Activated naive CD4-positive, alpha-beta T cell treated with anti-CD3 and anti-CD28 coated beads, Interleukin-2, amount 50 U/mL, for 24 hours (primary cell): ENCODE data around the gene WFS1.

Experiments
- H3K27ac Mint-ChIP-seq: one replicate; pipeline ENCODE4 v1.8.0; 2021; ENCODE audit warnings: mild to moderate bottlenecking, mixed read lengths
- H3K27me3 Mint-ChIP-seq: one replicate; pipeline ENCODE4 v1.8.0; 2021; ENCODE audit warnings: mixed read lengths
- H3K36me3 Mint-ChIP-seq: one replicate; pipeline ENCODE4 v1.8.0; 2021; ENCODE audit warnings: mixed read lengths
- H3K4me1 Mint-ChIP-seq: one replicate; pipeline ENCODE4 v1.8.0; 2021; ENCODE audit warnings: mixed read lengths
- H3K4me3 Mint-ChIP-seq: one replicate; pipeline ENCODE4 v1.8.0; 2021; ENCODE audit warnings: mild to moderate bottlenecking, mixed read lengths
- H3K9me3 Mint-ChIP-seq: one replicate; pipeline ENCODE4 v1.8.0; 2021; ENCODE audit warnings: mixed read lengths

WFS1 gene

GRCh38 chr4:6231663-6232165 is 37.9 kb upstream of the WFS1 start:
- Mint-ChIP-seq H3K27ac (no peak overlapping the region), H3K4me1 (no peaks in the 10 kb centered on the region), H3K27me3 (no peaks in the 10 kb centered on the region), H3K36me3 (no peaks in the 10 kb centered on the region), H3K9me3 (no peaks in the 10 kb centered on the region), H3K4me3 (no peak overlapping the region)

GRCh38 chr4:6232836-6233785 is 36.5 kb upstream of the WFS1 start:
- Mint-ChIP-seq H3K27me3 (no peaks in the 10 kb centered on the region), H3K9me3 (no peaks in the 10 kb centered on the region), H3K36me3 (no peaks in the 10 kb centered on the region), H3K27ac (no peak overlapping the region), H3K4me3 (no peak overlapping the region), H3K4me1 (no peaks in the 10 kb centered on the region)

- Mint-ChIP-seq H3K4me1 (no peaks in the 10 kb centered on the region), H3K9me3 (no peaks in the 10 kb centered on the region), H3K27me3 (no peaks in the 10 kb centered on the region), H3K27ac (no peak overlapping the region), H3K36me3 (no peaks in the 10 kb centered on the region), H3K4me3 (no peak overlapping the region)
These were observed 35.7 kb upstream of the WFS1 start for GRCh38 chr4:6233929-6234328.

GRCh38 chr4:6235012-6235411 is 34.6 kb upstream of the WFS1 start:
- Mint-ChIP-seq H3K27me3 (no peaks in the 10 kb centered on the region), H3K36me3 (no peaks in the 10 kb centered on the region), H3K4me1 (no peaks in the 10 kb centered on the region), H3K4me3 (no peak overlapping the region), H3K27ac (no peak overlapping the region), H3K9me3 (no peaks in the 10 kb centered on the region)

GRCh38 chr4:6235901-6236640 is 33.6 kb upstream of the WFS1 start:
- Mint-ChIP-seq H3K9me3 (no peaks in the 10 kb centered on the region), H3K27ac (no peak overlapping the region), H3K36me3 (no peaks in the 10 kb centered on the region), H3K27me3 (no peaks in the 10 kb centered on the region), H3K4me1 (no peaks in the 10 kb centered on the region), H3K4me3 (no peak overlapping the region)

- no peaks in the 10 kb centered on the region for H3K4me1 Mint-ChIP-seq
- H3K36me3 Mint-ChIP-seq, result no peaks in the 10 kb centered on the region
- peaks cover 2% of the 10 kb centered on the region for H3K27me3 Mint-ChIP-seq
- no peak overlapping the region for H3K4me3 Mint-ChIP-seq
- H3K27ac Mint-ChIP-seq, result no peak overlapping the region
- no peaks in the 10 kb centered on the region for H3K9me3 Mint-ChIP-seq
These were observed 32.7 kb upstream of the WFS1 start for GRCh38 chr4:6236816-6237390.

GRCh38 chr4:6239486-6239885 is 30.2 kb upstream of the WFS1 start:
- H3K27me3 Mint-ChIP-seq, result peaks cover 10% of the 10 kb centered on the region
- H3K4me3 Mint-ChIP-seq, result no peak overlapping the region
- H3K36me3 Mint-ChIP-seq, result no peaks in the 10 kb centered on the region
- no peak overlapping the region for H3K27ac Mint-ChIP-seq
- H3K4me1 Mint-ChIP-seq, result no peaks in the 10 kb centered on the region
- H3K9me3 Mint-ChIP-seq, result no peaks in the 10 kb centered on the region

GRCh38 chr4:6239968-6240367 is 29.7 kb upstream of the WFS1 start:
- H3K27ac Mint-ChIP-seq, result no peak overlapping the region
- H3K4me3 Mint-ChIP-seq, result no peak overlapping the region
- H3K4me1 Mint-ChIP-seq, result no peaks in the 10 kb centered on the region
- no peaks in the 10 kb centered on the region for H3K36me3 Mint-ChIP-seq
- H3K9me3 Mint-ChIP-seq, result no peaks in the 10 kb centered on the region
- peaks cover 15% of the 10 kb centered on the region for H3K27me3 Mint-ChIP-seq

GRCh38 chr4:6241062-6241845 is 28.4 kb upstream of the WFS1 start:
- Mint-ChIP-seq H3K9me3 (no peaks in the 10 kb centered on the region), H3K27me3 (peaks cover 19% of the 10 kb centered on the region)

GRCh38 chr4:6242271-6243029 is 27.2 kb upstream of the WFS1 start:
- no peaks in the 10 kb centered on the region for H3K36me3 Mint-ChIP-seq
- H3K9me3 Mint-ChIP-seq, result no peaks in the 10 kb centered on the region
- H3K4me3 Mint-ChIP-seq, result no peak overlapping the region
- H3K27ac Mint-ChIP-seq, result no peak overlapping the region
- H3K27me3 Mint-ChIP-seq, result peaks cover 29% of the 10 kb centered on the region
- H3K4me1 Mint-ChIP-seq, result no peaks in the 10 kb centered on the region

More at GRCh38 chr4:6241062-6241845, 28.4 kb upstream of the WFS1 start:
- Mint-ChIP-seq H3K4me1 (no peaks in the 10 kb centered on the region), H3K27ac (no peak overlapping the region), H3K36me3 (no peaks in the 10 kb centered on the region), H3K4me3 (no peak overlapping the region)

- Mint-ChIP-seq H3K9me3 (no peaks in the 10 kb centered on the region), H3K27ac (no peak overlapping the region), H3K36me3 (no peaks in the 10 kb centered on the region), H3K4me3 (no peak overlapping the region), H3K27me3 (peaks cover 37% of the 10 kb centered on the region), H3K4me1 (no peaks in the 10 kb centered on the region)
These were observed 24.1 kb upstream of the WFS1 start for GRCh38 chr4:6245246-6246169.

GRCh38 chr4:6246170-6246634 is 23.4 kb upstream of the WFS1 start:
- Mint-ChIP-seq H3K4me3 (no peak overlapping the region), H3K4me1 (no peaks in the 10 kb centered on the region), H3K9me3 (no peaks in the 10 kb centered on the region), H3K36me3 (no peaks in the 10 kb centered on the region), H3K27me3 (peaks cover 40% of the 10 kb centered on the region), H3K27ac (no peak overlapping the region)

- Mint-ChIP-seq H3K27ac (no peak overlapping the region), H3K27me3 (peaks cover 37% of the 10 kb centered on the region), H3K9me3 (no peaks in the 10 kb centered on the region), H3K36me3 (no peaks in the 10 kb centered on the region), H3K4me1 (no peaks in the 10 kb centered on the region), H3K4me3 (no peak overlapping the region)
These were observed 21.3 kb upstream of the WFS1 start for GRCh38 chr4:6248394-6248793.
